ENCODE measurements around the gene ST8SIA6.

The ST8SIA6 gene

DNA sequence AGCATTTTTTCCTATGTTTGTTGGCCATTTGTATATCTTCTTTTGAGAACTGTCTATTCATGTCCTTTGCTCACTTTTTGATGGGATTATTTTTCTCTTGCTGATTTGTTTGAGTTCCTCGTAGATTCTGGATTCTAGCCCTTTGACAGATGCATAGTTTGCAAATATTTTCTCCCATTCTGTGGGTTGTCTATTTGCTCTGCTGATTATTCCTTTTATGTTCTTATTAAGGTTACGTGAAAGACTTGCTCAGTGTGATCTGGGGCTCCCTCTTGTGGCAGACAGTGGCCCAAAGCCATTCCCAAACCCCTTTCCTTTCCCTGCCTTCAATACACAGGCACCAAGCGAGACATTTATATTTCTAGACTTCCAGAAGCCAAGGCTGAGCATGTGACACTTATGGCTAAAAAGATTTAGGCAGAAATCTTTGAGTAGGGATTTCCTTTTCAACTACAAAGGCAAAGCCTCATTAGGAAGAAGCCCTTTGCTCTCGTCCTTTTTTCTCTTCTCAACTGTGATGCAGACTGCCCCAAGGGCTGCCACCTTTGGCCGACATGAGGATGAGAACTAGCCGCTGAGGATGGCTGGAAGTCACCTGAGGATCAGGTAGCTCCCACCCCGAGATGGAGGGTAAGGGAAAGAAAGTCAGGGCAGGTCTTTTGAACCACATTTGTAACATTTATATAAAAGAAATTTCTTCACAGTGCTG lies 23.6 kb downstream of the ST8SIA6 start:
- DNase-seq (ENCODE audit: low read depth, low spot score) = no peak
- H3K4me3 ChIP-seq (ENCODE audit: low read depth, low read length) = no peak overlapping the region
- ChIA-PET CTCF (interaction anchor here (0.7 to 4.4 kb wide), 23 partner anchors 12 to 614 kb away, joined by 3 to 23 read pairs (median 4); partner anchors contain the start of genes RSU1 and ST8SIA6), POLR2A (no interaction called here)
- TF ChIP-seq, protein P1, sequence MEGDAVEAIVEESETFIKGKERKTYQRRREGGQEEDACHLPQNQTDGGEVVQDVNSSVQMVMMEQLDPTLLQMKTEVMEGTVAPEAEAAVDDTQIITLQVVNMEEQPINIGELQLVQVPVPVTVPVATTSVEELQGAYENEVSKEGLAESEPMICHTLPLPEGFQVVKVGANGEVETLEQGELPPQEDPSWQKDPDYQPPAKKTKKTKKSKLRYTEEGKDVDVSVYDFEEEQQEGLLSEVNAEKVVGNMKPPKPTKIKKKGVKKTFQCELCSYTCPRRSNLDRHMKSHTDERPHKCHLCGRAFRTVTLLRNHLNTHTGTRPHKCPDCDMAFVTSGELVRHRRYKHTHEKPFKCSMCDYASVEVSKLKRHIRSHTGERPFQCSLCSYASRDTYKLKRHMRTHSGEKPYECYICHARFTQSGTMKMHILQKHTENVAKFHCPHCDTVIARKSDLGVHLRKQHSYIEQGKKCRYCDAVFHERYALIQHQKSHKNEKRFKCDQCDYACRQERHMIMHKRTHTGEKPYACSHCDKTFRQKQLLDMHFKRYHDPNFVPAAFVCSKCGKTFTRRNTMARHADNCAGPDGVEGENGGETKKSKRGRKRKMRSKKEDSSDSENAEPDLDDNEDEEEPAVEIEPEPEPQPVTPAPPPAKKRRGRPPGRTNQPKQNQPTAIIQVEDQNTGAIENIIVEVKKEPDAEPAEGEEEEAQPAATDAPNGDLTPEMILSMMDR (IDR thresholded peaks at IDR 0.05; ENCODE audit: insufficient read depth, low read length, missing control alignments) = peak; percentile 85

DNA sequence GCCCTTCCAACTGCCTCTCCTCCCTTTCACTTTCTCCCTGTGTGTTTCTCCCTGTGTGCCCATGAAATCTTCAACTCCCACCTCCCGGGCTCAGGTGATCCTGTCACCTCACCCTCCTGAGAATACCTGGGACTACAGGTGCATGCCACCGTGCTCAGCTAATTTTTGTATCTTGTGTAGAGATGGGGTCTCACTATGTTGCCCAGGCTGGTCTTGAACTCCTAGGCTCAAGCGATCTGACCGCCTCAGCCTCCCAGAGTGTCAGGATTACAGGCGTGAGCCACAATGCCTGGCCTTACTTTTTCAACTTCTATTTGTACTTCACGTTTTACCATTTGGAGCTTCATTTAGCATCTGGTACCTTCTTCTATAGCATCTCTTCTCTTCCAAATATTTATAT lies 24.9 kb downstream of the ST8SIA6 start:
- no peak for DNase-seq (ENCODE audit: low read depth, low spot score)
- CTCF ChIA-PET = interaction anchor here (0.6 to 4.4 kb wide), 22 partner anchors 8 to 604 kb away, joined by 3 to 23 read pairs (median 4); no protein-coding TSS in a partner anchor
- no peak overlapping the region for H3K4me3 ChIP-seq (ENCODE audit: low read depth, low read length)
- POLR2A ChIA-PET = no interaction called here
- TF ChIP-seq, protein P1 (IDR thresholded peaks at IDR 0.05; ENCODE audit: insufficient read depth, low read length, missing control alignments) = no peak

DNA sequence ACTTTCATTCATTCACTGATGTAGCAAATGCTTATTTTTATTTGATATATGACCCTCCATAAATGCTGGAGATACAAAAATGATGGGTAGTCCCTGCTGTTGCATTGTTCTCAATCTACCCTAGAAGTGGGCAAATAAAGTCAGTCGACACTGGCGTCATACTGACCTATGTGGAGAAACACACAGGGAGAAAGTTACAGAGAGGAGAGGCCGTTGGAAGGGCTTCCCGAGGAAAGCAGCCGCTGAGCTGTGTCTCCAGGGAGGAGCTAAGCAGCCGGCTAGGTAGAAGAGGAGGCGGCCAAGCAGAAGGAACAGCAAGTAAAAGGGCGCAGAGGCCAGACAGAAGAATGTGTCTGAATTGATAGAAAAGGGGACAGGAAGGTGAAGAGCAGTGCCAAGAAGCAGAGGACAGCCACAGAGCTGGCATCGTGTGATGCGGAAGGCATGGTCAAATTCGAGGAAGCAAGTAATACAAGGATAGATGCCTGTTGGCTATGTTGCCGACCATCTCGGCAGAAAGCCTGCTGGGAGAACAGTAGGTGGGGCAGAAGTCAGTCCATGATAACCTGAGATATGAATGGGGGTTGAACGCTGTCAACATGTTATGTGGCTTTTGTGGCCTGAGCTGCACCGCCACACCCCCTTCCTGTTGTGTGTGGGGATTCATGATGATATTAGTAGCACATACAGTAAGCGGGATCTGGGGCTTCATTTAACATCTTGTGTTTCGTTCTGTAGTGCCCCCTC lies 25.9 kb downstream of the ST8SIA6 start:
- TF ChIP-seq, protein P1 (IDR thresholded peaks at IDR 0.05; ENCODE audit: insufficient read depth, low read length, missing control alignments) = no peak
- DNase-seq (ENCODE audit: low read depth, low spot score) = no peak

DNA sequence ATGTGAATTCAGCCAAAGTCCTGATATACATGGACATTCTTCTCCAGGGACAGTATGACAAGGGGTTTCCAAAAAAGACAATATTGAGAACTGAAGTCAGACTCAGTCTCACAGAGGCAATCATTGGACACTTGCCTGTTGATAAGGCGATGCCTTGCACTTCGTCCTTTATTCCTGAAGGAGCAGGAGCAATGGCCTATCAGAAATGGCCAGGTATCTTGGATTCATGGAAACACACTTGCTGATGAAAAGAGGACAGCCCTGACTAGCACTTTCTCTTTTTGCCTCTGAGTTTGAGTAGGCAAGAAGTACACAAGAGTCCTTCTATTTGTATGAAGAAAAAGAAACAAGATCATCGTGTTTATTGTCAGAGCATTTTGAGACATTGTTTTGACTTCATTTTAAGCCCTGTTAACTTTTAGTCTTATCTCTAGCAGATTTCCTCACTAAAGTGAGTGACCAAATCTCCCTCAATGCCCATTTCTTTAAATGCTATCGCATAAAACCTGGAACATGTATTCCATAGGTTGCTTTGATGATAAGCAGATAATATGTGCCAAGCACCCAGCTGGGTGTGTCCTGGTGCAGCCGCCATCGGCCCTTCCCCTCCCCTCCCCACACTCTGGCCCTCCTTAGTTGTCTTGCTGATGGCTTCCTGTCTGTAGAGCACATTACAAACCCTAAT lies 26.6 kb downstream of the ST8SIA6 start:
- no peak for DNase-seq (ENCODE audit: low read depth, low spot score)
- POLR2A ChIA-PET = no interaction called here
- CTCF ChIA-PET = interaction anchor here (0.9 to 2.1 kb wide), 5 partner anchors 11 to 137 kb away, joined by 3 to 10 read pairs (median 3); no protein-coding TSS in a partner anchor
- TF ChIP-seq, protein P1 (IDR thresholded peaks at IDR 0.05; ENCODE audit: insufficient read depth, low read length, missing control alignments) = no peak
- H3K4me3 ChIP-seq (ENCODE audit: low read depth, low read length) = no peak overlapping the region

More for the DNA sequence above, 25.9 kb downstream of the ST8SIA6 start:
- POLR2A ChIA-PET = no interaction called here
- CTCF ChIA-PET = interaction anchor here (1.0 to 3.8 kb wide), 13 partner anchors 8 to 584 kb away, joined by 3 to 16 read pairs (median 5); no protein-coding TSS in a partner anchor
- no peak overlapping the region for H3K4me3 ChIP-seq (ENCODE audit: low read depth, low read length)

DNA sequence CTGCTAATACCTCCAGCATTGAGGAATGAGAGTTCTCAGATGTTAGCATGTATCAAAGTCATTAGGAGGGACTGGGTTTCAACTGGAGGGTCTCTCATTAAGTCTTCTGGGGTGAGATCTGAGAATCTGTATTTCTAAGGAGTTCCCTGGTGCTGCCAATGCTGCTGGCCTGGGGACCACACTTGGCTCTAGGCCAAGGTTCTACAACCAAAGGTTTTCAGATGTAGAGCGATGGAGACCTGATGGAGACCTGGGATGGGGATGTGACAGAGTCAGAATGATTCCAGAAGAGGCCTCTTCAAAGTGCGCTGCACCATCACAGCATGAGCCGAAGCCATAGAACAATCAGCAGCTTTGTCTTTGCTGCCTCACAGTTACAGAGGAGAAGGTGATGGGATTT lies 27.2 kb downstream of the ST8SIA6 start:
- no peak overlapping the region for H3K4me3 ChIP-seq (ENCODE audit: low read depth, low read length)
- ChIA-PET POLR2A (no interaction called here), CTCF (interaction anchor here (0.7 to 1.1 kb wide), 3 partner anchors 12 to 191 kb away, joined by 3 read pairs; no protein-coding TSS in a partner anchor)
- DNase-seq (ENCODE audit: low read depth, low spot score) = no peak
- TF ChIP-seq, protein P1 (IDR thresholded peaks at IDR 0.05; ENCODE audit: insufficient read depth, low read length, missing control alignments) = no peak
